Colonic mucosa (tissue), 4 donors: ENCODE results near the gene DOCK7. TPM values are rescaled to one million over a fixed set of nuclear protein-coding genes. Genes with fewer than 3 reads are reported as not detected.

Experiments used
- DNase-seq: peaks from one replicate; pipeline ENCODE4 v3.0.0-alpha.2; 2020
- H3K27ac ChIP-seq: fragments of 200-600 bp; one replicate; pipeline ENCODE4 v1.8.0; 2021
- H3K27me3 ChIP-seq: fragments of 200-600 bp; one replicate; pipeline ENCODE4 v1.8.0; 2021
- H3K36me3 ChIP-seq: fragments of 200-600 bp; one replicate; pipeline ENCODE4 v1.8.0; 2021
- H3K4me1 ChIP-seq: fragments of 200-600 bp; one replicate; pipeline ENCODE4 v1.8.0; 2021; ENCODE audit warnings: mild to moderate bottlenecking
- H3K4me3 ChIP-seq: fragments of 200-600 bp; one replicate; pipeline ENCODE4 v1.8.0; 2021
- H3K9ac ChIP-seq, 2 donors: one replicate each; pipeline ENCODE4 v1.7.0; 2013; ENCODE audit warnings: control low read depth in 2 of 2, low read depth in 2 of 2, low read length in 2 of 2
- H3K9me3 ChIP-seq: fragments of 200-600 bp; one replicate; pipeline ENCODE4 v1.8.0; 2021
- intact Hi-C: fragments of 100-400 bp; cut with DNase I; formaldehyde crosslinking; loops from one replicate; pipeline ENCODE4 v1.14.1; 2022
- total RNA-seq, 2 donors: library from RNA; stranded (reverse); fragmentation: NEBNext Ultra II Directional in 1 of 2; extraction: Animal tissue kit (Norgen Biotek cat#: 25700) in 1 of 2; gene quantifications; one replicate each; pipeline ENCODE4 v1.2.1, GENCODE V29; 2021
- TF ChIP-seq, protein P1 (sequence below): fragments of 200-600 bp; IDR thresholded peaks from one replicate; pipeline ENCODE4 v1.8.0; 2022; ENCODE audit warnings: antibody characterized with exemption, mild to moderate bottlenecking
- donor health status: healthy.
- donor health status: DM: no; HTN: no; CAD: no.
- donor health status: DM: no; HTN: no; CAD: no.

The DOCK7 gene
- total RNA-seq, 2 donors from 2014 or later: 44.9 to 53.7 TPM

GRCh38 chr1:62462370-62462769 lies 225.8 kb downstream of the DOCK7 start:
- intact Hi-C loops: no loop called here
- Histone ChIP-seq H3K9me3 (no peaks in the 10 kb centered on the region), H3K27ac (no peak overlapping the region), H3K9ac (no peak overlapping the region), H3K4me3 (no peak overlapping the region), H3K27me3 (no peaks in the 10 kb centered on the region), H3K4me1 (no peaks in the 10 kb centered on the region), H3K36me3 (no peaks in the 10 kb centered on the region)
- TF ChIP-seq, protein P1, sequence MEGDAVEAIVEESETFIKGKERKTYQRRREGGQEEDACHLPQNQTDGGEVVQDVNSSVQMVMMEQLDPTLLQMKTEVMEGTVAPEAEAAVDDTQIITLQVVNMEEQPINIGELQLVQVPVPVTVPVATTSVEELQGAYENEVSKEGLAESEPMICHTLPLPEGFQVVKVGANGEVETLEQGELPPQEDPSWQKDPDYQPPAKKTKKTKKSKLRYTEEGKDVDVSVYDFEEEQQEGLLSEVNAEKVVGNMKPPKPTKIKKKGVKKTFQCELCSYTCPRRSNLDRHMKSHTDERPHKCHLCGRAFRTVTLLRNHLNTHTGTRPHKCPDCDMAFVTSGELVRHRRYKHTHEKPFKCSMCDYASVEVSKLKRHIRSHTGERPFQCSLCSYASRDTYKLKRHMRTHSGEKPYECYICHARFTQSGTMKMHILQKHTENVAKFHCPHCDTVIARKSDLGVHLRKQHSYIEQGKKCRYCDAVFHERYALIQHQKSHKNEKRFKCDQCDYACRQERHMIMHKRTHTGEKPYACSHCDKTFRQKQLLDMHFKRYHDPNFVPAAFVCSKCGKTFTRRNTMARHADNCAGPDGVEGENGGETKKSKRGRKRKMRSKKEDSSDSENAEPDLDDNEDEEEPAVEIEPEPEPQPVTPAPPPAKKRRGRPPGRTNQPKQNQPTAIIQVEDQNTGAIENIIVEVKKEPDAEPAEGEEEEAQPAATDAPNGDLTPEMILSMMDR: no peak
- no peak for DNase-seq

DNA sequence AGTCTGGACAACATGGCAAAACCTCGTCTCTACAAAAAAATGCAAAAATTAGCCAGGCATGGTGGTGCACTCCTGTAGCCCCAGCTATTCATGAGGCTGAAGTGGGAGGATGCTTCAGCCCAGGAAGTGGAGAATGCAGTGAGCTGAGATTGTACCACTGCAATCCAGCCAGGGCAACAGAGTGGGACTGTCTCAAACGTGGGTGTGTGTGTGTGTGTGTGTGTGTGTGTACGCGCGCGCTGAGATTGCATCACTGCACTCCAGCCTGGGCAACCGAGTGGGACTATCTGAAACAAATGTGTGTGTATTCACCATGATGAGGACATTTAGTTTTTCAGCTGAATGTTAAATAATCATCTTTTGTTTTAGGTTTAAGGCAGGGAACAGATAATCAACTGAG lies 230.2 kb downstream of the DOCK7 start:
- no peak for DNase-seq
- Histone ChIP-seq H3K9me3 (no peaks in the 10 kb centered on the region), H3K36me3 (no peaks in the 10 kb centered on the region), H3K4me3 (no peak overlapping the region), H3K27me3 (no peaks in the 10 kb centered on the region), H3K27ac (no peak overlapping the region), H3K9ac (no peak overlapping the region), H3K4me1 (no peaks in the 10 kb centered on the region)
- intact Hi-C loops: no loop called here
- TF ChIP-seq, protein P1: no peak

DNA sequence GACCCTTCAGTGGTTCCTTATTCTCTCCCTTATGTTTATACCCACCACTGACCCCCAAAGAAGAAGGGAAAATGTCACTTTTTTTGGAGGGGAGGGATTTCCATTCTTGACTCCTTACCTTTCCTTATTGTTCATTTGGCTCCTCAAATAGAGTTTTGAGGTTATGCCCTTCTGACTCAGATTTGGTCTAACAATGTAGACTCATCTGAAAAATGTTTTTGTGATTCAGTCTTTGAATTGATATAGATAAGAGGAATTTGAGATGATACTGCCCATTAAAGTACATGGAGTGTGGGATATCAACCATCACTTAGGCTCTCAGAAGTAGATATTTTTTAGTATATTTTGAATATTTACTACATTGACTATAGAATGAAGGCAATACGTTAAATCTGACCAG lies 235.2 kb downstream of the DOCK7 start:
- Histone ChIP-seq H3K9ac (no peak overlapping the region), H3K4me1 (no peaks in the 10 kb centered on the region), H3K4me3 (no peak overlapping the region), H3K27me3 (no peaks in the 10 kb centered on the region), H3K36me3 (peaks cover 11% of the 10 kb centered on the region), H3K9me3 (no peaks in the 10 kb centered on the region), H3K27ac (no peak overlapping the region)
- intact Hi-C loops: no loop called here
- no peak for DNase-seq
- TF ChIP-seq, protein P1: no peak

DNA sequence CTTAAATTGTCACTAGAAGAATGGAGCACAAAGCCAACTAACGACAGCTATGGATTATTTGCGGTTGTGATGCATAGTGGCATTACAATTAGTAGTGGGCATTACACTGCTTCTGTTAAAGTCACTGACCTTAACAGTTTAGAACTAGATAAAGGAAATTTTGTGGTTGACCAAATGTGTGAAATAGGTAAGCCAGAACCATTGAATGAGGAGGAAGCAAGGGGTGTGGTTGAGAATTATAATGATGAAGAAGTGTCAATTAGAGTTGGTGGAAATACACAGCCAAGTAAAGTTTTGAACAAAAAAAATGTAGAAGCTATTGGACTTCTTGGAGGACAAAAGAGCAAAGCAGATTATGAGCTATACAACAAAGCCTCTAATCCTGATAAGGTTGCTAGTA lies 237.9 kb downstream of the DOCK7 start:
- Histone ChIP-seq H3K27ac (no peak overlapping the region), H3K9me3 (no peaks in the 10 kb centered on the region), H3K4me3 (no peak overlapping the region), H3K4me1 (no peaks in the 10 kb centered on the region), H3K27me3 (no peaks in the 10 kb centered on the region), H3K36me3 (peaks cover 11% of the 10 kb centered on the region), H3K9ac (no peak overlapping the region)
- no peak for DNase-seq
- TF ChIP-seq, protein P1: no peak
- intact Hi-C loops: no loop called here

GRCh38 chr1:62448221-62448933 lies 239.8 kb downstream of the DOCK7 start:
- Histone ChIP-seq H3K36me3 (peaks cover 11% of the 10 kb centered on the region), H3K9me3 (no peaks in the 10 kb centered on the region), H3K27ac (no peak overlapping the region), H3K4me1 (no peaks in the 10 kb centered on the region), H3K4me3 (no peak overlapping the region), H3K9ac (no peak overlapping the region), H3K27me3 (no peaks in the 10 kb centered on the region)
- intact Hi-C loops: no loop called here
- no peak for DNase-seq
- TF ChIP-seq, protein P1: no peak
